ENCODE results near the gene RDX.

DNA sequence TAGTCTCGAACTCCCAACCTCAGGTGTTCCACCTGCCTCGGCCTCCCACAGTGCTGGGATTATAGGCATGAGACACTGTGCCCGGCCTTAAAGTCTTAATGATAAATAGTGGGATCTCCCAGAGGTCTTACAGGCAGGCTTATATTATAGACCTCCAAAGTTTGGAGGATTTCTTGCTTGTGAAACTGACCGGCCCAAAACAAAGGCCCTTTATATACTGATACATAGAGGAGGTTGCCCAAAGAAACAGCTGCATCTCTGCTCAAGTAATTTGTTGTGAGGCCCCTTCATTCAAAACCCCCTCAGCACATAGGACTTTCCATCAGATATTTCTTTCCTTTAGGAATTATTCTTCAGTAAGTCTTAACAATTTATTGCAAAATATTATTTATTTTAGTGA is 27.4 kb upstream of the RDX start:
- TF ChIP-seq, protein P1, sequence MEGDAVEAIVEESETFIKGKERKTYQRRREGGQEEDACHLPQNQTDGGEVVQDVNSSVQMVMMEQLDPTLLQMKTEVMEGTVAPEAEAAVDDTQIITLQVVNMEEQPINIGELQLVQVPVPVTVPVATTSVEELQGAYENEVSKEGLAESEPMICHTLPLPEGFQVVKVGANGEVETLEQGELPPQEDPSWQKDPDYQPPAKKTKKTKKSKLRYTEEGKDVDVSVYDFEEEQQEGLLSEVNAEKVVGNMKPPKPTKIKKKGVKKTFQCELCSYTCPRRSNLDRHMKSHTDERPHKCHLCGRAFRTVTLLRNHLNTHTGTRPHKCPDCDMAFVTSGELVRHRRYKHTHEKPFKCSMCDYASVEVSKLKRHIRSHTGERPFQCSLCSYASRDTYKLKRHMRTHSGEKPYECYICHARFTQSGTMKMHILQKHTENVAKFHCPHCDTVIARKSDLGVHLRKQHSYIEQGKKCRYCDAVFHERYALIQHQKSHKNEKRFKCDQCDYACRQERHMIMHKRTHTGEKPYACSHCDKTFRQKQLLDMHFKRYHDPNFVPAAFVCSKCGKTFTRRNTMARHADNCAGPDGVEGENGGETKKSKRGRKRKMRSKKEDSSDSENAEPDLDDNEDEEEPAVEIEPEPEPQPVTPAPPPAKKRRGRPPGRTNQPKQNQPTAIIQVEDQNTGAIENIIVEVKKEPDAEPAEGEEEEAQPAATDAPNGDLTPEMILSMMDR (IDR thresholded peaks at IDR 0.05; ENCODE audit: low read length), result no peak
- no peak for TF ChIP-seq EZH2 (IDR thresholded peaks at IDR 0.05; ENCODE audit: borderline replicate concordance, low read length)

Data from OCI-LY1 (cell line).